ENCODE data around the gene SLC19A1.

DNA sequence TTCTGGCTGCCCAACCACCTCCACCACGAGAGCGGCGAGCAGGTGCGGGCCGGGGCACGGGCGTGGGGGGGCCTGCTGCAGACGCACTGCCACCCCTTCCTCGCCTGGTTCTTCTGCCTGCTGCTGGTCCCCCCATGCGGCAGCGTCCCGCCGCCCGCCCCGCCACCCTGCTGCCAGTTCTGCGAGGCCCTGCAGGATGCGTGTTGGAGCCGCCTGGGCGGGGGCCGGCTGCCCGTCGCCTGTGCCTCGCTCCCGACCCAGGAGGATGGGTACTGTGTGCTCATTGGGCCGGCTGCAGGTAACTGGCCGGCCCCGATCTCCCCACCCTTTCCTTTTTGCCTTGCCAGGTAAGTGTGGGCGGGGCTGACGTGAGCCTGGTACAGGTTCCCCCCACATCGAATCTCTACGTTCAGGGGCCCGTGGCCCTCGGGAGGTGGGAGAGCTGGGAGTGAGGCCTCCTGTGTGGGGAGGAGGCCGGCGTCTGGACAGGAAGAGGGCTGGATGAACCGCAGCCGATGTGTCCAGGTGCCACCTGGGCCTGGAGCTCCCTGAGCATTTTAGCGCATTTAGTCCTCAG lies 85.6 kb downstream of the SLC19A1 start:
- TF ChIP-seq, protein P1, sequence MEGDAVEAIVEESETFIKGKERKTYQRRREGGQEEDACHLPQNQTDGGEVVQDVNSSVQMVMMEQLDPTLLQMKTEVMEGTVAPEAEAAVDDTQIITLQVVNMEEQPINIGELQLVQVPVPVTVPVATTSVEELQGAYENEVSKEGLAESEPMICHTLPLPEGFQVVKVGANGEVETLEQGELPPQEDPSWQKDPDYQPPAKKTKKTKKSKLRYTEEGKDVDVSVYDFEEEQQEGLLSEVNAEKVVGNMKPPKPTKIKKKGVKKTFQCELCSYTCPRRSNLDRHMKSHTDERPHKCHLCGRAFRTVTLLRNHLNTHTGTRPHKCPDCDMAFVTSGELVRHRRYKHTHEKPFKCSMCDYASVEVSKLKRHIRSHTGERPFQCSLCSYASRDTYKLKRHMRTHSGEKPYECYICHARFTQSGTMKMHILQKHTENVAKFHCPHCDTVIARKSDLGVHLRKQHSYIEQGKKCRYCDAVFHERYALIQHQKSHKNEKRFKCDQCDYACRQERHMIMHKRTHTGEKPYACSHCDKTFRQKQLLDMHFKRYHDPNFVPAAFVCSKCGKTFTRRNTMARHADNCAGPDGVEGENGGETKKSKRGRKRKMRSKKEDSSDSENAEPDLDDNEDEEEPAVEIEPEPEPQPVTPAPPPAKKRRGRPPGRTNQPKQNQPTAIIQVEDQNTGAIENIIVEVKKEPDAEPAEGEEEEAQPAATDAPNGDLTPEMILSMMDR (IDR thresholded peaks at IDR 0.05): no peak
- no peak for TF ChIP-seq POLR2AphosphoS5 (IDR thresholded peaks at IDR 0.05)
- no peak for TF ChIP-seq EP300 (IDR thresholded peaks at IDR 0.05)
